Liver (tissue), 3 donors: ENCODE measurements around the gene STK24.
"Not testable (repeated sequence)": the region's sequence is repeated elsewhere in the genome, so short reads cannot be mapped to it uniquely, and the experiment has no call there.

Experiments
- ATF3 ChIP-seq: IDR thresholded peaks from 2 replicates; pipeline ENCODE4 v1.6.1; 2016; ENCODE audit warnings: antibody characterized with exemption
- CTCF ChIP-seq: fragments of 150-350 bp; IDR thresholded peaks from 2 replicates; pipeline ENCODE4 v1.5.1; 2017; ENCODE audit warnings: improper control_type of control experiment, low read depth, low read length; ENCODE audit not compliant: missing input control
- EGR1 ChIP-seq, 2 donors: IDR thresholded peaks; 2 replicates each; pipeline ENCODE4 v1.6.1; 2016 to 2018; ENCODE audit warnings: antibody characterized with exemption in 2 of 2, low read depth in 2 of 2
- GABPA ChIP-seq, 2 donors: IDR thresholded peaks in 1 of 2; conservative IDR thresholded peaks in 1 of 2; 2 replicates each; pipeline ENCODE4 v1.6.1; 2016; ENCODE audit warnings: antibody characterized with exemption in 2 of 2, mild to moderate bottlenecking in 1 of 2, moderate library complexity in 1 of 2
- HNF4A ChIP-seq, 2 donors: conservative IDR thresholded peaks; 2 replicates each; pipeline ENCODE4 v1.6.1; 2016; ENCODE audit warnings: antibody characterized with exemption in 2 of 2, mild to moderate bottlenecking in 2 of 2
- HNF4G ChIP-seq: IDR thresholded peaks from 2 replicates; pipeline ENCODE4 v1.6.1; 2016; ENCODE audit warnings: antibody characterized with exemption
- JUND ChIP-seq, 2 donors: IDR thresholded peaks; 2 replicates each; pipeline ENCODE4 v1.6.1; 2016; ENCODE audit warnings: antibody characterized with exemption in 2 of 2
- MAX ChIP-seq: IDR thresholded peaks from 2 replicates; pipeline ENCODE4 v1.6.1; 2016; ENCODE audit warnings: antibody characterized with exemption
- NR2F2 ChIP-seq: IDR thresholded peaks from 2 replicates; pipeline ENCODE4 v1.6.1; 2016; ENCODE audit warnings: antibody characterized with exemption
- RAD21 ChIP-seq, 2 donors: IDR thresholded peaks; 2 replicates each; pipeline ENCODE4 v1.6.1; 2016; ENCODE audit warnings: antibody characterized with exemption in 2 of 2, mild to moderate bottlenecking in 2 of 2
- REST ChIP-seq: IDR thresholded peaks from 2 replicates; pipeline ENCODE4 v1.6.1; 2016; ENCODE audit warnings: antibody characterized with exemption, mild to moderate bottlenecking
- RXRA ChIP-seq, 2 donors: IDR thresholded peaks; 2 replicates each; pipeline ENCODE4 v1.6.1; 2017 to 2018; ENCODE audit warnings: antibody characterized with exemption in 2 of 2, mild to moderate bottlenecking in 1 of 2
- TAF1 ChIP-seq: conservative IDR thresholded peaks from 2 replicates; pipeline ENCODE4 v1.6.1; 2016; ENCODE audit warnings: antibody characterized with exemption, mild to moderate bottlenecking
- YY1 ChIP-seq: IDR thresholded peaks from 2 replicates; pipeline ENCODE4 v1.6.1; 2016; ENCODE audit warnings: antibody characterized with exemption, mild to moderate bottlenecking
- donor health status: healthy.
- donor health status: healthy.

GRCh38 chr13:98624589-98624988 lies 47.7 kb upstream of the STK24 start:
- not testable (repeated sequence) for TF ChIP-seq NR2F2; CTCF; JUND (IDR thresholded peaks at IDR 0.05); TAF1; YY1; MAX; ATF3; REST; GABPA (IDR thresholded peaks at IDR 0.05 in 1 of 2, conservative IDR thresholded peaks at IDR 0.05 in 1 of 2); EGR1 (IDR thresholded peaks at IDR 0.05; ENCODE audit: low read depth in 2 of 2); HNF4A (conservative IDR thresholded peaks at IDR 0.05); HNF4G; RAD21 (IDR thresholded peaks at IDR 0.05); RXRA (IDR thresholded peaks at IDR 0.05)
